Measurements from ENCODE around the gene RAMP3. TPM values are rescaled to one million over a fixed set of nuclear protein-coding genes. Genes with fewer than 3 reads are reported as not detected.

RAMP3 gene
- polyA plus RNA-seq, 1 experiment, result not detected

DNA sequence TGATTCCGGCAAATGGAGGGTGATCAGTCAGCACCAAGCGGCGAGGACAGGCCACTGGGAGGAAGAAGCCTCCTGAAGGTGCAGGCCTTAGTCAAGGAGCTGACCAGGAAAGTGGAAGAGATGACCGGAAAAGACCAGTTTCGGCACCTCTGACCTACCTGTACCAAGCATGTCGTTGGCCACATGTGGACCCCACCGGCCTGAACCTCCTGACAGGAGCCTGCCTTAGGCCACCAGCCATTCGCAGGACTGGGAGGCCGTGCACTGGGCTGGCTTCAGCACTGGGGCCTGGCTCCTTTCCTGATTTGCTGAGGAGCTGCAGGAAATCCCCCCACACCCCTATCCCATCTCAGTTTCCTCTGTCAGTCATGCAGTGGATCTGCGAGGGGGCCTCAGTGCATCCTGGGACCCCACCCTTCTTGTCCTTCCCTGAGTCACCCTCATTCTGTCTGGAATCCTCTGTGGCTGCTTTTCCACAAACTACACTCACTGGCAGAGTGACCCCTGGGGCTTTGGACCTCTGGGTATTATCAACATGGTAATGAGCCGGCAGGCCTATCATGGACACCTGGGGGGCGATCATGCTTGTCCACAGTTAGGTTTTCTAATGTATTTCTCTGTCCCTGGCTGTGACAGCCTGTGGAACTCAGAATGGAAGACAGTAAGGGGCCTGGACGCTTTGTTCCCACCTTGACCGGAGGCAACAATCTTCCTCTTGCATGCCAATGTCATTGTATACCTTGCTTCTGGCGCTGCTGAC, 33.0 kb downstream of the RAMP3 start:
- DNase-seq (ENCODE audit: low read depth), result no peak
- Histone ChIP-seq H3K4me3 (ENCODE audit: low read depth, low read length) (no peak overlapping the region), H3K27me3 (ENCODE audit: control insufficient read depth, insufficient read depth, low read length) (peaks cover 1% of the 10 kb centered on the region; the same call in 1 of the 2 replicates), H3K36me3 (ENCODE audit: control insufficient read depth, insufficient read depth, low read length) (no peaks in the 10 kb centered on the region)
- ChIA-PET POLR2A (no interaction called here), CTCF (no interaction called here)
- TF ChIP-seq CTCF (IDR thresholded peaks at IDR 0.05; ENCODE audit: insufficient read depth, low read depth, low read length), result no peak

DNA sequence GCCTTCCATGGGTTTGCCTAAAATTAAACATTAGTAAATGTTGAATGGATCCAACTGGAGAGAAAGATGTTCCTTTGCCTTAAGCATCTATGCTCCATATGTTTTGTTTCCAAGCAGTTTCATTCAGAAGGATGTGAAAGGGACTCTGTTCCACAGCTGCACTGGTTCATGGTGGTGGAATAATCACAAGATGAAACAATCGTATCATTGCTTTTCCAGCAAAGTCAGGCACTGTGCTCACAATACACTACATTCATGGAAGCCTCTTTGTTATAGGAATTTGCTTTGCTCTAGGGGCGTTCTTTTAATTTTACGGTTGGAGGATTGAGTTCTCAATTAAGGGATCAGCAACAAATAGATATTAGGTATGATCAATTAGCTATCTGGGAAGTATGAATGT, 33.8 kb downstream of the RAMP3 start:
- CTCF ChIA-PET, result no interaction called here
- POLR2A ChIA-PET, result no interaction called here

DNA sequence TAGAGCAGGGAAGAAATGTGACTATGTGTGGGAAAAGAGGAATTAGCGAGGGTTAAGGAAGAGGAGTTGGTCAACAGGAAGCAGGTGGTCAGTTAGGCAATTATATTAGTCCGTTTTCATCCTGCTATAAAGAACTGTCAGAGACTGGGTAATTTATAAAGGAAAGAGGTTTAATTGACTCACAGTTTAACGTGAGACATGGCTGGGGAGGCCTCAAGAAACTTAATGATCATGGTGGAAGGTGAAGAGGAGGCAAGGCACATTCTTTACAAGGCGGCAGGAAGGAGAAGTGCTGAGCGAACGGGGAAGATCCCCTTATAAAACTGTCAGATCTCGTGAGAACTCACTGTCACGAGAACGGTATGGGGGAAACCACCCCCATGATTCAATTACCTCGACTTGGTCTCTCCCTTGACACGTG, 35.0 kb downstream of the RAMP3 start:
- H3K27me3 ChIP-seq (ENCODE audit: control insufficient read depth, insufficient read depth, low read length), result peaks cover 1% of the 10 kb centered on the region

More for the DNA sequence above, 33.8 kb downstream of the RAMP3 start:
- H3K27me3 ChIP-seq (ENCODE audit: control insufficient read depth, insufficient read depth, low read length), result peaks cover 1% of the 10 kb centered on the region; the same call in 1 of the 2 replicates
- no peak overlapping the region for H3K4me3 ChIP-seq (ENCODE audit: low read depth, low read length)
- no peaks in the 10 kb centered on the region for H3K36me3 ChIP-seq (ENCODE audit: control insufficient read depth, insufficient read depth, low read length)
- no peak for TF ChIP-seq CTCF (IDR thresholded peaks at IDR 0.05; ENCODE audit: insufficient read depth, low read depth, low read length)
- DNase-seq (ENCODE audit: low read depth), result no peak

GRCh38 chr7:45193828-45194227, 36.2 kb downstream of the RAMP3 start:
- no peak for DNase-seq (ENCODE audit: low read depth)
- Histone ChIP-seq H3K36me3 (ENCODE audit: control insufficient read depth, insufficient read depth, low read length) (no peaks in the 10 kb centered on the region), H3K27me3 (ENCODE audit: control insufficient read depth, insufficient read depth, low read length) (peaks cover 1% of the 10 kb centered on the region), H3K4me3 (ENCODE audit: low read depth, low read length) (no peak overlapping the region)
- ChIA-PET POLR2A (no interaction called here), CTCF (no interaction called here)
- no peak for TF ChIP-seq CTCF (IDR thresholded peaks at IDR 0.05; ENCODE audit: insufficient read depth, low read depth, low read length)

More for the DNA sequence above, 35.0 kb downstream of the RAMP3 start:
- DNase-seq (ENCODE audit: low read depth), result no peak
- CTCF ChIA-PET, result interaction anchor here (0.9 kb wide), 1 partner anchor 25 kb away, joined by 4 read pairs; no protein-coding TSS in a partner anchor
- POLR2A ChIA-PET, result no interaction called here
- no peak overlapping the region for H3K4me3 ChIP-seq (ENCODE audit: low read depth, low read length)
- no peaks in the 10 kb centered on the region for H3K36me3 ChIP-seq (ENCODE audit: control insufficient read depth, insufficient read depth, low read length)
- no peak for TF ChIP-seq CTCF (IDR thresholded peaks at IDR 0.05; ENCODE audit: insufficient read depth, low read depth, low read length)

GRCh38 chr7:45196374-45196773, 38.8 kb downstream of the RAMP3 start:
- Histone ChIP-seq H3K4me3 (ENCODE audit: low read depth, low read length) (no peak overlapping the region), H3K36me3 (ENCODE audit: control insufficient read depth, insufficient read depth, low read length) (no peaks in the 10 kb centered on the region), H3K27me3 (ENCODE audit: control insufficient read depth, insufficient read depth, low read length) (peaks cover 1% of the 10 kb centered on the region)
- TF ChIP-seq CTCF (IDR thresholded peaks at IDR 0.05; ENCODE audit: insufficient read depth, low read depth, low read length), result no peak
- ChIA-PET POLR2A (no interaction called here), CTCF (no interaction called here)
- no peak for DNase-seq (ENCODE audit: low read depth)
